HG03575 (cell line): ENCODE data around the gene NXN.
"Not testable (repeated sequence)": the region's sequence is repeated elsewhere in the genome, so short reads cannot be mapped to it uniquely, and the experiment has no call there.

ENCODE experiments used
- ATAC-seq: cut with Tn5 transposase; IDR thresholded peaks from one replicate; pipeline ENCODE4 v1.9.1; 2021; ENCODE audit not compliant: unreplicated experiment, insufficient number of reproducible peaks, low FRiP score; ENCODE audit errors: extremely low read depth

The NXN gene

GRCh38 chr17:964876-965275, 14.7 kb downstream of the NXN start:
- no peak for ATAC-seq

- ATAC-seq = no peak
These were observed 16.9 kb downstream of the NXN start for GRCh38 chr17:962670-963069.

GRCh38 chr17:962166-962565, 17.4 kb downstream of the NXN start:
- ATAC-seq = no peak

GRCh38 chr17:958712-959451, 20.7 kb downstream of the NXN start:
- ATAC-seq = no peak

- no peak for ATAC-seq
These were observed 21.6 kb downstream of the NXN start for GRCh38 chr17:957856-958421.

- ATAC-seq = no peak
These were observed 22.7 kb downstream of the NXN start for GRCh38 chr17:956905-957304.

GRCh38 chr17:954431-955164, 25.0 kb downstream of the NXN start:
- ATAC-seq = no peak

- ATAC-seq = no peak
These were observed 25.8 kb downstream of the NXN start for GRCh38 chr17:953767-954166.

GRCh38 chr17:952592-952991, 27.0 kb downstream of the NXN start:
- ATAC-seq = not testable (repeated sequence)

GRCh38 chr17:951325-952132, 28.0 kb downstream of the NXN start:
- no peak for ATAC-seq

GRCh38 chr17:949623-950303, 29.8 kb downstream of the NXN start:
- no peak for ATAC-seq

GRCh38 chr17:948284-948852, 31.2 kb downstream of the NXN start:
- ATAC-seq = no peak

- no peak for ATAC-seq
These were observed 32.9 kb downstream of the NXN start for GRCh38 chr17:946510-947236.

- no peak for ATAC-seq
These were observed 33.9 kb downstream of the NXN start for GRCh38 chr17:945672-946071.

- no peak for ATAC-seq
These were observed 35.2 kb downstream of the NXN start for GRCh38 chr17:944266-944826.

- no peak for ATAC-seq
These were observed 44.1 kb downstream of the NXN start for GRCh38 chr17:935485-935884.

- ATAC-seq = no peak
These were observed 46.1 kb downstream of the NXN start for GRCh38 chr17:933312-934073.
